ENCODE data around the gene MARF1.
A peak's percentile ranks its signal among the peaks of the same experiment; 100 is the strongest.

MARF1 gene

GRCh38 chr16:15604460-15605440 lies 38.2 kb downstream of the MARF1 start:
- Mint-ChIP-seq H3K9me3 (no peaks in the 10 kb centered on the region), H3K4me3 (no peak overlapping the region), H3K36me3 (ENCODE audit: low read depth) (peaks cover 83% of the 10 kb centered on the region), H3K27me3 (no peaks in the 10 kb centered on the region), H3K4me1 (ENCODE audit: low read depth) (peaks cover 5% of the 10 kb centered on the region), H3K27ac (peak overlapping the region; percentile 18)

GRCh38 chr16:15602285-15603044 lies 40.5 kb downstream of the MARF1 start:
- Mint-ChIP-seq H3K27ac (peak overlapping the region; percentile 4), H3K4me1 (ENCODE audit: low read depth) (peaks cover 26% of the 10 kb centered on the region), H3K4me3 (no peak overlapping the region), H3K36me3 (ENCODE audit: low read depth) (peaks cover 82% of the 10 kb centered on the region), H3K27me3 (no peaks in the 10 kb centered on the region), H3K9me3 (no peaks in the 10 kb centered on the region)

GRCh38 chr16:15601212-15601879 lies 41.6 kb downstream of the MARF1 start:
- no peaks in the 10 kb centered on the region for H3K9me3 Mint-ChIP-seq
- H3K27ac Mint-ChIP-seq: no peak overlapping the region
- no peak overlapping the region for H3K4me3 Mint-ChIP-seq
- H3K36me3 Mint-ChIP-seq (ENCODE audit: low read depth): peaks cover 85% of the 10 kb centered on the region
- H3K4me1 Mint-ChIP-seq (ENCODE audit: low read depth): peaks cover 37% of the 10 kb centered on the region
- no peaks in the 10 kb centered on the region for H3K27me3 Mint-ChIP-seq

GRCh38 chr16:15599303-15600070 lies 43.5 kb downstream of the MARF1 start:
- Mint-ChIP-seq H3K4me1 (ENCODE audit: low read depth) (peaks cover 52% of the 10 kb centered on the region), H3K27ac (peak overlapping the region; percentile 46), H3K36me3 (ENCODE audit: low read depth) (peaks cover 93% of the 10 kb centered on the region), H3K27me3 (no peaks in the 10 kb centered on the region), H3K4me3 (no peak overlapping the region), H3K9me3 (peaks cover 3% of the 10 kb centered on the region)

- Mint-ChIP-seq H3K9me3 (peaks cover 3% of the 10 kb centered on the region), H3K4me3 (peak overlapping the region; percentile 31), H3K36me3 (ENCODE audit: low read depth) (peaks cover 93% of the 10 kb centered on the region), H3K27ac (peak overlapping the region; percentile 95), H3K27me3 (no peaks in the 10 kb centered on the region), H3K4me1 (ENCODE audit: low read depth) (peaks cover 59% of the 10 kb centered on the region)
Measured at GRCh38 chr16:15598648-15599190, 44.2 kb downstream of the MARF1 start.

- Mint-ChIP-seq H3K36me3 (ENCODE audit: low read depth) (peaks cover 93% of the 10 kb centered on the region), H3K9me3 (peaks cover 3% of the 10 kb centered on the region), H3K4me3 (no peak overlapping the region), H3K4me1 (ENCODE audit: low read depth) (peaks cover 66% of the 10 kb centered on the region), H3K27me3 (no peaks in the 10 kb centered on the region), H3K27ac (peak overlapping the region; percentile 95)
Measured at GRCh38 chr16:15597822-15598647, 44.9 kb downstream of the MARF1 start.

- Mint-ChIP-seq H3K4me3 (no peak overlapping the region), H3K4me1 (ENCODE audit: low read depth) (peaks cover 75% of the 10 kb centered on the region), H3K27ac (peak overlapping the region; percentile 79), H3K9me3 (peaks cover 3% of the 10 kb centered on the region), H3K36me3 (ENCODE audit: low read depth) (peaks cover 89% of the 10 kb centered on the region), H3K27me3 (no peaks in the 10 kb centered on the region)
Measured at GRCh38 chr16:15597135-15597534, 45.8 kb downstream of the MARF1 start.

- Mint-ChIP-seq H3K4me3 (no peak overlapping the region), H3K27ac (peak overlapping the region; percentile 64), H3K4me1 (ENCODE audit: low read depth) (peaks cover 93% of the 10 kb centered on the region), H3K36me3 (ENCODE audit: low read depth) (peaks cover 74% of the 10 kb centered on the region), H3K27me3 (no peaks in the 10 kb centered on the region), H3K9me3 (peaks cover 3% of the 10 kb centered on the region)
Measured at GRCh38 chr16:15594711-15595320, 48.1 kb downstream of the MARF1 start.

- H3K9me3 Mint-ChIP-seq: peaks cover 3% of the 10 kb centered on the region
Measured at GRCh38 chr16:15593235-15593634, 49.7 kb downstream of the MARF1 start.

GRCh38 chr16:15592324-15592723 lies 50.6 kb downstream of the MARF1 start:
- Mint-ChIP-seq H3K36me3 (ENCODE audit: low read depth) (peaks cover 78% of the 10 kb centered on the region), H3K27ac (peak overlapping the region; percentile 70), H3K4me1 (ENCODE audit: low read depth) (peaks cover 87% of the 10 kb centered on the region), H3K9me3 (peaks cover 7% of the 10 kb centered on the region), H3K27me3 (no peaks in the 10 kb centered on the region), H3K4me3 (peak overlapping the region; percentile 2)

More at GRCh38 chr16:15593235-15593634, 49.7 kb downstream of the MARF1 start:
- H3K27ac Mint-ChIP-seq: peak overlapping the region; percentile 70
- no peaks in the 10 kb centered on the region for H3K27me3 Mint-ChIP-seq
- peaks cover 94% of the 10 kb centered on the region for H3K4me1 Mint-ChIP-seq (ENCODE audit: low read depth)
- peaks cover 76% of the 10 kb centered on the region for H3K36me3 Mint-ChIP-seq (ENCODE audit: low read depth)
- H3K4me3 Mint-ChIP-seq: no peak overlapping the region

GRCh38 chr16:15587152-15587825 lies 55.7 kb downstream of the MARF1 start:
- Mint-ChIP-seq H3K36me3 (ENCODE audit: low read depth) (peaks cover 80% of the 10 kb centered on the region), H3K4me1 (ENCODE audit: low read depth) (peaks cover 41% of the 10 kb centered on the region), H3K27me3 (no peaks in the 10 kb centered on the region), H3K4me3 (no peak overlapping the region), H3K27ac (no peak overlapping the region), H3K9me3 (peaks cover 19% of the 10 kb centered on the region)

- Mint-ChIP-seq H3K36me3 (ENCODE audit: low read depth) (peaks cover 83% of the 10 kb centered on the region), H3K4me3 (no peak overlapping the region), H3K4me1 (ENCODE audit: low read depth) (peaks cover 36% of the 10 kb centered on the region), H3K9me3 (peaks cover 19% of the 10 kb centered on the region), H3K27ac (no peak overlapping the region), H3K27me3 (no peaks in the 10 kb centered on the region)
Measured at GRCh38 chr16:15586716-15587115, 56.2 kb downstream of the MARF1 start.

Data from stimulated activated naive CD8-positive, alpha-beta T cell treated with anti-CD3 and anti-CD28 coated beads, Interleukin-15, Interleukin-2, amounts not matched to agents 100 ng/mL and 50 ng/mL, for 24 hours (primary cell).